D341Med (cell line): ENCODE measurements around the gene PLD4.

ENCODE experiments used
- DNase-seq: peaks from one replicate; pipeline ENCODE4 v3.0.0; 2012; ENCODE audit warnings: low spot score

PLD4 gene

DNA sequence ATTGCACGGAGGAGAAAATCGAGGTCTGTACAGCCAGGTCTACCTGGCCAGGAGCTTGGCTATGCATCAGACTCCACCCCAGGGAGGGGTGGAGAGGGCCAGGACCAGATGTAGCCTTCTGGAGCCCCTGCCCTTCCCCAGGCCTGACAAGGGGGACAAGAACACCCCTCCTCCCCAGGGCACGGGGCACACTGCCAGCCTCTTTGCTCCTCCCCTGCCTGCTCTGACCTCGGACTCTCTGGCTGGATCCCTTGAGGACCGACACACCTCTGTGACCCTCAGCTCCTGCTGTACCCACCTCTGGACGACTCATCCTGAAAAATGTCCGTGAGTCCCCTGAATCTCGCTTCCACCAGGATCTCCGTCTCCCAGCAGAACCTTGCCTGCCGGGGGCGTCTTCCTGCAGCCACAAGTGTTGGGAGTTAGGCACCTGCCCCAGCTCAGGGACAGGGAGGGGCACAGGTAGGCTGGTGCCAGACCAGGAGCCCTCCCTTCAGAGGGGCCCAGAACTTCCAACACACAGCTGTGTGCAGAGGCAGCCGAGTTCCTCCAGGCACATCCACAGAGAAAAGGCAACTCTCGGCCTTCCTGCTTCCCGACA lies 31.7 kb downstream of the PLD4 start:
- DNase-seq = no peak

DNA sequence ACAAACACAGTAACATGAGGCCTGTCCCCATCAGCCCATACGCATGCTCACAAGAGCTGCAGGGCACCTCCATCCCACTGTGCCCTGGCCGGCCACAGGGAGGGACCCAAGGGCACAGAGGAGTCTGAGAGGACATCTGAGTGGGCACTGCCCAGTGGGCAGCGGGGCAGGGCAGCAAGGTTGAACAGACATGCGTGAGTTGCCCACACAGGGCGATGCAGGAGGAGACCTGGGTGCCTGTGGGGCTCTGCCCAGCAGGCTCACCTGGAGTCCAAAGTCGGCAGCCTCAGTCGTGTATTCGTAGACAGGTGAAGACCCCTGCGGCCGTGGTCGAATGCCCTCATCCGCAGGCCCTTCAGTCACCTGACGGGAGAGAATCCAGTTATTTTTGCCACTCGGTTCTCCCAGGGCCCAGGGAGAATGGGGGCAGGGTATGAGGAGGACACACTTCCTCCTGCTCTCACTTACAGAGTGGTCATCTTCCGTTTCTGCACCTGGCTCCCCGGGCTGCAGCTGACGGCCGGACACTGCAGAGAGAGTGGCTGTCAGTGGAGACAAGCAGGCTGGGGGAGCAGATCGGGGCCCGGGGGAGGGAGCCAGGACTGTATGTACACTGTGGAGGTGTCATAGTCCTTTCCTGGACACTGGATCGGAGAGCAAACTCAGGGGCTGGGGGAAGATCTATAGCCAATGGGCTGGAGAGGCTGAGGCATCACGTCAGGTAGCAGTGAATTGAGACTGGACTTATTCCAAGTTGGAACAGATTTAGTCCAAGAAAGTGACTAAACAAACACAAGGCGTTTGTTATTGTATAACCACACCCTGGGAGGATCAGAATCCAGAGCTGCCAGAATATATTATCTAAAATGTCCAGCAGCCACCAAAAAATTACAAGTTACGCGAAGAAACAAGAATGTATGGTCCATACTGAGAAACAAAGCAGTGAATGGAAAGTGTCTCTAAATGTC lies 32.8 kb downstream of the PLD4 start:
- DNase-seq = no peak

DNA sequence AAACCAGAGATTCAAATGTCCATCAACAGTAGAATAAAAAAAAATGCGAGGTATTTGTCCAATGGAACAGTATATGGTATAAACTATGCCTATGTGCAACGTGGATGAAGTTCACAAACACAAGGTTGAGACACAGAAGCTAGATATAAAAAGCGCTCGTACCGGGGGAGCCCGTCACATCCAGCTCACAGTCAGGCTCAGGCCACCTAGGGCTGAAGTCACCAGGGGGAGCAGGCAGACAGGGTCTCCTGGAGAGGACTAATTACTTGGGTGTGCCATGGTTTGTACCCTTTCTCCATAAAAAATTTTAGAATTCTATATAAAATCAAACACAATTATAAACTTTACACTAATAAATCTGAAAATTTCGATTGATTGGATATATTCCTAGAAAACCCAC lies 39.9 kb downstream of the PLD4 start:
- DNase-seq = no peak

DNA sequence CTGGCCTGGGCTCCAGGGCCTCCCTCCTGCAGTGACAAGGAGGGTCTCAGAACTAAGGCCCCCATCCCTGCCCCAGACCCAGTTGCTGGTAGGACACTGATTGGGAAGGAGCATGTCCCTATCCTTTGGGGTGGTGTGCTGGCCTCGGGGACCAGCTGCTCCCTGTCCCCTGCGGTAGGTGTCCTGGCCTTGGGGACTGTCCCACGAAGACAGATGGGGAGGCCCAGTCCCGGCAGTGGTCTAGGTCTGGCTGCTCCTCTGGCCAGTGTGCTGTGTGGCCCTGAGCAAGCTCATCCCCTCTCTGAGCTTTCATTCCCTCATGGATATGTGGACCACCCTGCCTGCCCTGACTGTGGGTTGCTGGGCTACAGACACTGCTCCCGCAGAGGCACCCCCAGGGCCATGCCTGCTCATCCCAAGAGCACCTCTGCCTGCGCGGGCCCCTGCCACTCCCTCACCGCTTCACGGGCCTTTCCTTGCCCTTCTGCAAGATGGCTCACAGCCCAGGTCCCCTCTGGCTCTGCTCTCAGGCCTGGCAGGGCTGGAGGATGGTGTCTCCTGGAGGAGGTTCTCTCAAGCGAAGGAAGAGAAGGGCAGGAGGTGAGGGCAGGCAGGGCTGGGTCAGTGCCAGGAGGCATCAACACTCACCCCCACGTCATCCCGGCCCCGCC lies 41.0 kb downstream of the PLD4 start:
- no peak for DNase-seq

DNA sequence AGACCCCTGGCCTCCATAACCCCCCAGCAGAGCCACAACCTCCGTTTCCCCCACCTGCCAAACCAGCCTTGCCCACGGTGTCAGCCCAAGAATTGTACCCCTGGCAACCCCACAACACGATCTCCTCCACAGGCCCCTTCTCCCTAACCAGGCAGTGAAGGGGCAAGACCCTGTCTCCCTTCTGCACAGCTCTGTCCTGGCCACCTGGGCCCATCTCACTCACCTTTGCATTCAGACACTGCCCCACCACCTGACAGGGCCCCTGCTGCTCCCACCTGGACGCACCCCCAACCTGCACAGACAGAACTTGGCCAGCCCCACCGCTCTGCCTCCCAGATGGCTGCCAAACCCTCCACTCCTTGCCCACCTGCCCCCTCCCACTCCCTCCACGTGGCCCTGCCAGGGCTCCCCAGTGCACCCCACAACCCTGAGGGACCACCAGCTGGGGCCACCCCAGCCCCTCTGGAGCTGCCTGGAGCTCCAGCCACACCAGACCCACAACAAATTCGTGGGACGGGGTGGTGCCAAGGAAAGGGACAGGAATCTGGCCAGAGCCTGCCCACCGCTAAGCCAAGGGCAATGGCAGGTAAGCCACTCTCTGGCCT lies 41.7 kb downstream of the PLD4 start:
- DNase-seq = no peak

DNA sequence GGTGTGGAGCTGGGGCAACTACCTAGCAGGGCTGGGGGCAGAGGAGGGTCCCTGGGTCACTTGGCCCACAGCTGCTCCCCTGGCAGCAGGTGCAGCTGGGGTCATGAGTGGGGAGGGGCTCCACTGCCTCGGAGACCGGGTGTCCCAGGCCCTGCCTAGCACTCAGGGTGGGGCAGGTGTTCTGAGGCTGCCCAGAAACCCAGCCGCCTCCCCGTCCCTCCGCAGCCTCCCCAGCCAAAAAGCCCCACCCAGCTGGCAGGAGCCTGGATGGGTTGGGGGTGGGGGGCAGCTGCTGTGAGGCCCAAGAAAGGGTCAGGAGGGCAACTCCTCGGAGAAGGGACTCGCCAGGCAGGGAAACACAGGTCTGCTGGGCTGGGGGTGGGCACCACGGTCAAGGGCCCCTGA lies 42.3 kb downstream of the PLD4 start:
- no peak for DNase-seq

DNA sequence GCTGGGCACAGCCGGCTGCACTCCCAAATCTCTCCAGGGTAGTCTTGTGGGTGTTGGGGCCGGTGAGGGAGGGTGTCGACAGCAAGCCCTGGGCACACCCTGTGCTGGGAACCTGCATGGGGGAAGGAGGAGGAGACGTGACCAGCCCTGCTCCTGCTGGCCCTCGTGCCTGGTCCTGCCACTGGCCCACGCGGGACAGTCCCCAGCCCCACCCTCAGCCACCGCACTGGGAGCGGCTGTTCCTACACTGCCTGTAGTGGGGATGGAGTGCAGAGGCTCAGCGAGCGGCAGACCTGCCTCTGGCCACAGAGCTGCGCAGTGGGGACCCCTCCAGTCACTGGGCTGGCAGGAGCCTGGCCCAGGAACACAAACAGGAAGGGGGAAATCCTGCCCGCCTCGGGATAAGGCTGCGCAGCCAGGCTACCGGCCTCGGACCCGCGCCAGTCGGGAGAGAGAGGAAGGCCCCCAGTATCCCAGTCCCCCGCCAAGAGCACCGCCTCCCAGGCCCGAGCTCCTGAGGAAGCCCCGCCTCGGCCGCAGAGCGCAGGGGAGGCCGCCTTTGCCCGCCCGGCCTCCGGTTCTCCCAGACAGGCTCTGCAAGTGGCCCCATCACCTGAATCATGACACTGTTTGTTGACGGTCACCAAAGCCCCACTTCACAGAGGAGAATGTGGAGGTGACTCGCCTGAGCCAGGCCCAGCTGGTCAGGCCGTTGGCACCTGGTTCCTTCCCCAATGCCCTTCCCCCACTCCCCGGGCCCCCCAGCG lies 42.9 kb downstream of the PLD4 start:
- no peak for DNase-seq

DNA sequence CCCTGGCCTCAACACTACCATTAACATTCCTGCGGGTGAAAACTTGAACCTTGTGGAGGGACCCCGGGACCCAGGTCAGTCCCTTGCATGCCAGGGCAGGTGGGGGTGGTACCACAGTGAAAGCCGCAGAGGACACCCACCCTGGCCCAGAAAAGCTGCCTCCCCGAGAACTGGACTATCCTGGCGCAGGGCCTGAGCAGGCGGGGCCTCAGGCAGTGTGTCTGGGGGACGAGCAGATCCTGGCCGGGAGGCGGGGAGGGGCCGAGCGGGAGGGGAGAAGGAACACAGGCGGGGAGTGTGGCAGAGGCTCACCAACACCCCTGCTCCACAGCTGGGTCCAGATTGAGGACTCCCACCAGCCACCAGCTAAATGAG lies 43.5 kb downstream of the PLD4 start:
- DNase-seq = no peak

DNA sequence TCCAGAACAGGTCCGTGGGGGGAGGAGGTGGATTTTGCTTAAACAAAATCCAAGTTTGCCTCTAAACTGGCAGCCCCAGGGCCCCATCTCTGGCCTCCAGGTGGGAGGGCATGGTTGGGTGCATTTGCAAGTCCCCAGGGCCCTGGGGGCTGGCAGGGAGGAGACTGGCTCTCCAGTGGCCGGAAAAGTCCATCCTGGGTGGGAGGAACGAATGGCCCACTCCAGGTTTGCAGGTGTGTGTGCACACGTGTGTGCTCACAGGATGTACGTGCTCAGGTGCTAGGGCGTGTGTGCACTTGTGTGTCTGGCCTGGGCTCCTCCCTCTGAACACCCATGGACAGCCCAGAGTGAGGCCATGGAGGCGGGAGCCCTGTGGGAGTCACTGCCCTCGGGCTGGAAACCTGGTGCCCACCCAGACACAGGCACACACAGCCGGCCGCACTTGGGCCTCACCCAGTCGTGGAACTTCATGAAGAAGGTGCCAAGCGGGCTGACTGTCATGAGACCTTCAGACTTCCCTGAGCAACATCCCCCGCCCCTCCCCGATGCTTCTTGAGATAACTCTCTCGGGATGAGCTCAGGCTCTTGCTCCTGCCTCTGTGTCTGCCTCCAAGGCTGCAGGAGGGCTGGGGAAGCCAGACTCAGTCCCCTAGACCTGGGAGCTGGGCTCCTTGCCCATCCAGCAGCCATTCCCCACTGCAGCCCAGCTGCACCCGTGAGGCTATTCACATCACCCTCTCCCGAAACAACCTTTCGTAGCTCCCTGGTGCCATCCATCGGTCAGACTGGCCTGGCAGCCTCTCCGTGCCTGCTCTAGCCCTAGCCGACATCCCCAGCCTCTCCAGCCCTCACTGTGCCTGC lies 44.1 kb downstream of the PLD4 start:
- no peak for DNase-seq

DNA sequence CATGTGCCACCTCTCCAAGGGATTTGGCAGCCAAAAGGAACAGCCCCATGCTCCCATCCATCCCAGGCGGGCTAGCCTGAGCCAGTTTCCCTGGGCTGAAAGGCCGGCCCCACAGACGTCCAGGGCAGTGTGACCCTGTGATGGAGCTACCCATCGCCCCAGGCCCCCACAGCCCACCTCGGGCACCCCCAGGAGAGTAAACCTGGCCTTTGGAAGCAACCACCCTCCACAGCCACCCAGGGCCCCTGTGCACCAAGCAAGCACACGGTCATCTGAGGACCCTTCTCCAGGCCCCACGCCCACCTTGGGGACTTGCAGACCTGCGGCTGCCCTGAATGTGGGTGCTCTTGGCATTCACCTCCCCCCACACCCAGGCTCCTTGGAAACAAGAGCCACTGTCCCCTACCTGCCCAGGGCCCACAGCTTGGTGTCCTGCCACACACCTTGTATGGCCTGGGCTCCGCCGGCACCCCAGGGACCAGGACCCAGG lies 45.1 kb downstream of the PLD4 start:
- DNase-seq = no peak

DNA sequence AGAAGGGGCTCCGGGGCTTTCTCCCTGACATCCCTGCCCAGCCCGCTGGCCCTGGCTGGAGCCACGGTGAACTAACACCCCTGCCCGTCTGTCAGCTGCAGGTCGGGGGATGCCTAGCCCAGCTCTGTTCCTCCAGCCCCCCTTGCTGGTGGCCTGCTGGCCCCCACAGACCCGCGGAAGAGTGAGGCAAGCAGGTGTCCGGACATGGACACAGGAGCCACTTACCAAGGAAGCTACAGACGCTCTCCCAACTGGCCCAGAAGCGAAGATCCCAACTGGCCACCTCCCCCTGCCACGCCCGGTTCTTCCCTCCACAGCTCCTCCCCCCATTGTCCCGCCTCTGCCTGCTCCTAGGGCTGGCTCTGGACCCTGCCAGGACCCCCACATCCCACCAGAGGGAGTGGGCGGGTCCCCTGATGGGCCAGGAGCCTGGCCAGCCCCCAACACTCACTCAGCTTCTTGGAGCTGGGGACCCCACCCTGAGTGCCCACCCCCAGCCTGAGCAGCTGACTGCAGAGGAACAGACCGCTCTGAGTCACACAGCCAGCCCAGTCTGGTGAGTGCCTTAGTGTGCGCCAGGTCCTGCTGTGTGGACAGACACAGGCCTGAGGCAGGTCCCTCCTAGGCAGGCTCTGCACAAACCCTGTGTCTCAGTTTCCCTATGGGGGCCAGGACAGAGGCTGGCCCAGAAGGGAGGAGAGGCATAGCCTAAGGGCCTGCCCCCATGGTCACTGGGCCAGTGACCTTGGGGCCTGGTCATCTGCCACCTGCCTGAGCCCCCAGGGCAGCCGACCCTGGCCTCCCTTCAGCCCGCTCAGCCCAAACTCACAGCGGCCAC lies 45.8 kb downstream of the PLD4 start:
- DNase-seq = no peak

DNA sequence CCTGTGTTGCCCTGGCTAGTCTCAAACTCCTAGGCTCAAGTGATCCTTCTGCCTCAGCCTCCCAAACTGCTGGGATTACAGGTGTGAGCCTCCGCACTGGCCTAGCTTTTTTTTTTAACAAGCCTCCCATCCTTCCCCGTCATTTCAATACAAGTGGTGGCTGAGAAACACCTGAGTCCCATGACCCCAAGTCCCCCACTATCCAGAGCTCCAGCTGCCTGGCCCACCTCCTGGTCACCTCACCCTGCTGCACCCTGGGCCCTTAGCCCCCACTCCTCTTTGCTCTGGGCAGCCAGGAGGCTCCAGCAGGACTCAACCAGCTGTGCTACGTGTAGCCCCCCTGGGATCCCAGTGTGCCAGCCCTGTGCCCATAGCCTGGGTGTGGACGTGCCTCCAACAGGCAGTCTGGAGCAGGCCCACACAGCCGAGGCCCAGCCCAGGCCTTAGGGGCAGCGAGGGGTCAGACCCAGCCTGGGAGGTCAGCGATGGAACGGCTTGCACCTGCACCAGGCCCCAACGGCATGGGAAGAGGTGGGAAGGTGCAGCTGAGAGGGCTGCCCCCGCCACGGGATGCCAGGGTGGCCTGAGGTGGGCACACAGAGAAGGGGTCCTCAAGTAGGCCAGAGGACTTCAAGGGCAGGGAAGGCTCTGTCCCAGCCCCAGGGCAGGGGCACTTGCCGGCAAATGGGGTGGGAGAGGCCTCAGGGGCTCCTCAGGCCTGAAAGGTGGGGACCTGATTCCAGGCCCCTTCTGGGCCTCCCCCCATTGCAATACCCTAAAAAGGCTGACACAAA lies 47.0 kb downstream of the PLD4 start:
- no peak for DNase-seq

DNA sequence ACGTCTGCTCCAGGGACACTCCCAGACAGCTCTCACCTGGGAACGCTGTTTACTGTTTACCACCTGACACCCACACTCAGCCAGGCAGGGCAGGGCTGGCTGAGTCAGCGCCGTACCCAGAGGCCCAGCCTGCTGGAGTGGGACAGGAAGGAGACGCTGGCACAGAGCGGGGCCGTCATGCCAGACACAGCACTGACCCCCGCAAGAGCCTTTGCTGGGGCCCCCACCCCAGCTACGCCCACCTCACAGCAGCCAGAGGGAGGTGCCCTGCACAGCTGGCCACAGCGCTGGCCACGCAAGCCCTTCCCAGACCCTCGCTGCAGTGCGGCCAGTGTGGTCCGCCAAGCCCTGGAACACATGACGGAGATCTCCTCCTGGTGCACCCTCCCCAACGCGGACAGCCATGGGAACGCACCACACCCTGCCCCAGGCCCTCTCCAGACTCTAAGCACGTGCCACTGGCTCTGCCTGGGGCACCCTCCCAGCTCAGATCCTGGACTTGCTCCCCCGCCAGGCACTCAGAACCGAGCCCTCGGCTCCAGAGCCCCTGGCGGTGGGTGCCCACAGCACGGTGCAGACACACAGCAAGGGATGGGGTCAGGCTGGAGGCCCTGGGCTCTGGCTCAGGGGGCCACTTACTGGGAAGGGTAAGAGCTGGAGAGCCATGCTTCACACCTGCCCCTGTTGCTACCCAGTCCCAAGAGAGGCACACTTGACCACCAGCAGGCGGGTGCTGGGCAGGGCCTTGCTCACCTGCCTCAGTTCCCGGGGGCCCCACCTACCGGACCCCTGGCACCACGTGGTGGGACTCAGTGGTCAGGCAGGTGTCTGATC lies 47.8 kb downstream of the PLD4 start:
- no peak for DNase-seq

DNA sequence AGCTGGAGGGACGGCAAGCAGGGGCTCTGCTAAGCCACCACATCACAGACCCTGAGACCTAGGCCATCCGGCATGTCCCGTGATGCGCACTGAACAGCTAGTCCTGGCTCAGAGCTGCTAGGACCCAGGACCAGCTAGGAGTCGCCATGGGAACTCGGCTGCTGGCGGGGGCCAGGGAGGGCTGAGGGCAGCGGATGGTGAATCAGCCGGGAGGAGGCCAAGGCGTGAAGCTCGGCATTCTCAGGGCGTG lies 48.4 kb downstream of the PLD4 start:
- no peak for DNase-seq

DNA sequence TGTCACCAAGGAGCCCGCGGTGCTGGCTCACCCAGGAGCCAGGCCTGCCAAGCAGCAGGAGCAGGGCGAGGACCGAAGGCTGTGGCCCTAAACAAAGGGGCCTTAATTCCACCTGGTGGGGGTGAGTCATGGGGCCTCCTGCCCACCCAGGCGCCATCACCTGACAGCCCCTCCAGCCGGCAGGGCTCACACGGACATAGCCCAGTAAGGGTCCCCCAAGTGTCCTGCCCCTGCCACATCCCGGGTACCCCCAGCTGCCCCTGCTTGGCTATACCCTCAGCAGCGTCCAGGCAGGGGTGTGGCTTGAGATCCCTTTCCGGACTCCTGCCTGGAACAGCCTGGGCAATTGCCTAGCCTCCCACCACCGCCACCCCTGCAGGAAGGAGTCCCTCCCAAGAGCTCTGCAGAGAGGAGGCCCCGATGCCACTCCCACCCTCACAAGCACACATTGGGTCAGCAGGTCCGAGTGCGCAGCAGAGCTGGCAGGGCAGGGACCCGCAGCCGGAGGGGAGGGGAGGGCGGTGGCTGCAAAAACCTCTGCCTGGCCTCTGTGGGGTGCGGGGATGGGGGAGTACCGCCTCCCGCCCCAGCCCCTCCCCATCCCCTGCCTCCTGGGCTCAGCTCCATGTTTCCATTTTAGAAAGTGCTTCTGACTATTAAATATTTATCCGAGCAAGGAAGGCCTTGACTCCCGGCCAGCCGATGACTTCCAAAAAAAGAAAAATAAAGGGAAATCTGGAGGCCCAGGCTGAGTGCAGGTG lies 48.9 kb downstream of the PLD4 start:
- no peak for DNase-seq

DNA sequence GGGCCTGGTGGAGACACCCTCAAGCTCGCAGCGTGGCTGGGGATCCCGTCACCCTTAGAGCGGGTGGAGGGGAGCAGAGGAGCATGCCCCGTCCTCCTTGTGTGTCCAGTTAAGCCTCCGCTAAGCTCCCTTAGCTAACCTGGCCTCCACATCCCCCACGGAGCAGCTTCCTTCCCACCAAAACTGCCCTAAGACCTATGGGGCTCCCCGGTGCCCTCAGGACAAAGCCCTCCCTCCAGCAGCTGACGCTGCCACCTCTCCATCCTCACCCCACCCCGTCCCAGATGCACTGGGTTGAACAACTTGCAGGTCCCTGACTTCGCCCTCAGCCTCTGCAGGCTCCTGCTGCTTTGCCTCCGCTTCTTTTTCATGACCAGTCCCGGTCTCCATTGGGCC lies 49.5 kb downstream of the PLD4 start:
- DNase-seq = no peak

DNA sequence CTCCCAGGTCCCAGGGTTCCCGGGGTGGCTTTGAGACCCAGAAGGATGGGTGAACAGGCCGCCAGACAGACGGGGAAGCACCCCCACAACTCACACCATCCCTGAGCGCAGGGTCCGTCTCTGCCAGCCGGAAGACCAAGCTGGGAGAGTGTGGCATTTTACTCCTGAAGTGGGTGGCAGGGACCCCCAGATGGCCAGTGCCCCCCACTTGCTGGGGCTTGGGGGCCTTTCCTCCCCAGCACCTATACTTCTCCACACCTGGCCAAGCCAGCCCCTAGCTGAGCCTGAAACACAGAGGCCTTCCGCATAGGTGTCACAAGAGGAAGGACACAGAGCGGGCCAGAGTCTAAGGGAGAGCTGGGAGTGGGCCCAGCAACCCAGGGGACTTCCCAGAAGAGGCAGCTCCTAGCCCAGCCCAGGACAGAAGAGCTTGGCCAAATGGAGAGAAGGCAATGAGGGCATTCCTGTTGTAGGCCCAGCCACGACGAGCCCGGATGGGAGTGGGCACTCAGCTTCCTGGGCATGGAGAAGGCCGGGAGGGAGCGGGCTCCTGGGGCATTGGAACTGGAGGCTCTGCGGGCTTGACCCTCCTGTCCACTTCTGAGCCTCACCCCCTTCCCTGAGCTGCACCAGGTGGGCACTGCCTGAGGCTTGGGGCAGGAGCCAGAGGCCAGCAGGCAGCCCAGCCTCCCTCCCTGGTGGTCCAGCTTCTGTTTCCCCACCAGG lies 50.1 kb downstream of the PLD4 start:
- DNase-seq = no peak
